Tibial artery (tissue), 4 donors: ENCODE data around the gene CMTM2.

Source experiments
- DNase-seq, 2 donors: peaks; one replicate each; pipeline ENCODE4 v3.0.0-alpha.2; 2019
- H3K27ac ChIP-seq, 2 donors: fragments of 200-600 bp; sonication (generic) in 1 of 2; 1 replicate in 1 of 2; 2 replicates in 1 of 2; pipeline ENCODE4 v1.5.1; 2018 to 2019; ENCODE audit warnings: mild to moderate bottlenecking in 1 of 2
- H3K27me3 ChIP-seq, 2 donors: fragments of 200-600 bp; sonication (generic) in 1 of 2; one replicate each; pipeline versions ENCODE4 v1.5.1 to v1.6.0; 2016 to 2019
- H3K36me3 ChIP-seq, 3 donors: fragments of 200-600 bp; sonication (generic) in 2 of 3; one replicate each; pipeline ENCODE4 v1.5.1; 2016 to 2019; ENCODE audit warnings: mild to moderate bottlenecking in 2 of 3
- H3K4me1 ChIP-seq, 4 donors: fragments of 200-600 bp; sonication (generic) in 2 of 4; 1 replicate in 3 of 4; 2 replicates in 1 of 4; pipeline ENCODE4 v1.5.1; 2016 to 2019
- H3K4me3 ChIP-seq, 2 donors: fragments of 200-600 bp; sonication (generic) in 1 of 2; 1 replicate in 1 of 2; 2 replicates in 1 of 2; pipeline ENCODE4 v1.5.1; 2018 to 2019; ENCODE audit warnings: mild to moderate bottlenecking in 2 of 2
- H3K9me3 ChIP-seq, 3 donors: fragments of 200-600 bp; sonication (generic) in 1 of 3; one replicate each; pipeline ENCODE4 v1.5.1; 2016 to 2019
- intact Hi-C: fragments of 100-400 bp; cut with DNase I; formaldehyde crosslinking; loops from one replicate; pipeline ENCODE4 v1.15.0; 2023; ENCODE audit warnings: low total_unique reads
- TF ChIP-seq, protein P1 (sequence below), 2 experiments: fragments of 200-600 bp in 1 of 2; fragments of 450-650 bp in 1 of 2; IDR thresholded peaks; one replicate each; pipeline ENCODE4 v1.5.1; 2017 to 2019; ENCODE audit warnings: antibody characterized with exemption in 2 of 2, mild to moderate bottlenecking in 1 of 2, moderate library complexity in 1 of 2

CMTM2 gene

DNA sequence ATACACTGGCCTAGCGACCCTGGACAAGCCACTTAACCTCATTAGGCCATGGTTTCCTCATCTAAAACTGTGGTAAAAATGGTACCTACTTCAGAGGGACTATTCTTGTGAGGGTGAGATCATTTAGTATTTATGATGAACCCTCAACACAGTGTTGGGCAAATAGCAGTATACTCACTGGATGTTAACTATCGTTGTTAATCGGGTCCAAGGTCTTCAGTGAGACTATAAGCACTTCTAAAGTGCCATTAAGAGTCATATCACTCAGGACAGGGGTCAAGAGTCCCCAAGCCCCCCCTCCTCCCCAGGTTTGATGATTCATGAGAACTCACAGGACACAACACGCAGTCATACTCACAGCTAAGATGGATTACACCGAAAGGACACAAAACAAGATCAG, 40.4 kb upstream of the CMTM2 start:
- no peaks in the 10 kb centered on the region for H3K27me3 ChIP-seq
- TF ChIP-seq, protein P1, sequence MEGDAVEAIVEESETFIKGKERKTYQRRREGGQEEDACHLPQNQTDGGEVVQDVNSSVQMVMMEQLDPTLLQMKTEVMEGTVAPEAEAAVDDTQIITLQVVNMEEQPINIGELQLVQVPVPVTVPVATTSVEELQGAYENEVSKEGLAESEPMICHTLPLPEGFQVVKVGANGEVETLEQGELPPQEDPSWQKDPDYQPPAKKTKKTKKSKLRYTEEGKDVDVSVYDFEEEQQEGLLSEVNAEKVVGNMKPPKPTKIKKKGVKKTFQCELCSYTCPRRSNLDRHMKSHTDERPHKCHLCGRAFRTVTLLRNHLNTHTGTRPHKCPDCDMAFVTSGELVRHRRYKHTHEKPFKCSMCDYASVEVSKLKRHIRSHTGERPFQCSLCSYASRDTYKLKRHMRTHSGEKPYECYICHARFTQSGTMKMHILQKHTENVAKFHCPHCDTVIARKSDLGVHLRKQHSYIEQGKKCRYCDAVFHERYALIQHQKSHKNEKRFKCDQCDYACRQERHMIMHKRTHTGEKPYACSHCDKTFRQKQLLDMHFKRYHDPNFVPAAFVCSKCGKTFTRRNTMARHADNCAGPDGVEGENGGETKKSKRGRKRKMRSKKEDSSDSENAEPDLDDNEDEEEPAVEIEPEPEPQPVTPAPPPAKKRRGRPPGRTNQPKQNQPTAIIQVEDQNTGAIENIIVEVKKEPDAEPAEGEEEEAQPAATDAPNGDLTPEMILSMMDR (IDR thresholded peaks at IDR 0.05), result no peak
- intact Hi-C loops, result no loop called here
- H3K4me3 ChIP-seq, result no peak overlapping the region
- DNase-seq, result no peak
- peaks cover 0 to 3% (median 0%) of the 10 kb centered on the region in 4 donors for H3K4me1 ChIP-seq
- no peaks in the 10 kb centered on the region for H3K9me3 ChIP-seq
- H3K27ac ChIP-seq, result no peak overlapping the region
- peaks cover 33 to 95% (median 45%) of the 10 kb centered on the region in 3 donors for H3K36me3 ChIP-seq

GRCh38 chr16:66539623-66540469, 39.4 kb upstream of the CMTM2 start:
- Histone ChIP-seq H3K4me3 (no peak overlapping the region), H3K36me3 (peaks cover 33 to 95% (median 45%) of the 10 kb centered on the region in 3 donors), H3K27me3 (no peaks in the 10 kb centered on the region), H3K27ac (no peak overlapping the region), H3K4me1 (peaks cover 0 to 3% (median 0%) of the 10 kb centered on the region in 4 donors), H3K9me3 (no peaks in the 10 kb centered on the region)
- TF ChIP-seq, protein P1 (IDR thresholded peaks at IDR 0.05), result no peak
- DNase-seq, result no peak
- intact Hi-C loops, result loop anchor here (10.0 kb wide), 1 partner anchor 335 kb away; no protein-coding TSS in a partner anchor

DNA sequence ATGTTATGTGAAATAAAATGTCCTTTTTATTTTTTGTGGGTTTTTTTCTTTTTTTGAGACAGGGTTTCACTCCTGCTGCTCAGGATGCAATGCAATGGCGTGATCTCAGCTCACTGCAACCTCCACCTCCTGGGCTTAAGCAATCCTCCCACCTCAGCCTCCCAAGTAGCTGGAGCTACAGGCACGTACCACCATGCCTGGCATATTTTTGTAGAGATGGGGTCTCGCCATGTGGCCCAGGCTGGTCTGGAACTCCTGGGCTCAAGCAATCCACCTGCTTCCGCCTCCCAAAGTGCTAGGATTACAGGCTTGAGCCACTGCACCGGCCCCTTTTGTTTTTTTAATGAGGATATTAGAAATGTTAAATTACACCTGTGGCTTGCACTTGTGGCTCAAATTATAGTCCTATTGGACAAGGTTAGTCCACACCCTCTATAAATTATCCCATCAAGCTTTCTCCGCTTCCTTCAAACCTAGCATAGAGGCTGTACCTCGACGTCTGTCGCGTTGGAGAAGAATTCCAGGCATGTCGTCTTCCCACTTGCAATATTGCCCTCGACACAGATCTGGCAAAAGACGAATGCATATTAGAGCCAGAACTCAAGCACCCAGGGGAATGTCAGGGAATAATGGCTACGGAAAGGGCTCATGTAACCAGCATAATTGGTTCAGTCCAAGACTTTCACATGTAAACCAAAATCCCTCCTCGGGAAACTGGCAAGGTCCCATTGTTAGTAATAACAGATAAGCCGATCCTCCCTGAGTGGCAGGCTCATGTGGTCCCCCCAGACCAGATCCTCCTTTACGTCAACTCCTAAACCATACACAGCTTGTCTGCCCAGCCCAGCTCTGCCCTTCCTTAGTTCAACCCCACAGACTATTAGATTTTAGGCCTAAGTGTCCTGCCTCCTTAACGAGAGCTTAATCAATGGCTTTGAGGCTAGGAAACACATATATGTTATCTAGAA, 37.6 kb upstream of the CMTM2 start:
- no peaks in the 10 kb centered on the region for H3K9me3 ChIP-seq
- intact Hi-C loops, result loop anchor here (10.0 kb wide), 1 partner anchor 333 kb away; no protein-coding TSS in a partner anchor
- no peak for DNase-seq
- no peak overlapping the region for H3K27ac ChIP-seq
- no peak overlapping the region for H3K4me3 ChIP-seq
- TF ChIP-seq, protein P1 (IDR thresholded peaks at IDR 0.05), result no peak
- no peaks in the 10 kb centered on the region for H3K27me3 ChIP-seq
- peaks cover 17 to 85% (median 28%) of the 10 kb centered on the region in 3 donors for H3K36me3 ChIP-seq
- peaks cover 0 to 3% (median 0%) of the 10 kb centered on the region in 4 donors for H3K4me1 ChIP-seq

GRCh38 chr16:66542396-66542795, 36.9 kb upstream of the CMTM2 start:
- DNase-seq, result no peak
- Histone ChIP-seq H3K9me3 (no peaks in the 10 kb centered on the region), H3K27me3 (no peaks in the 10 kb centered on the region), H3K27ac (no peak overlapping the region), H3K36me3 (peaks cover 10 to 85% (median 21%) of the 10 kb centered on the region in 3 donors), H3K4me3 (no peak overlapping the region), H3K4me1 (peaks cover 0 to 6% (median under 1%) of the 10 kb centered on the region in 4 donors)
- intact Hi-C loops, result loop anchor here (10.0 kb wide), 1 partner anchor 332 kb away; no protein-coding TSS in a partner anchor
- TF ChIP-seq, protein P1 (IDR thresholded peaks at IDR 0.05), result no peak

DNA sequence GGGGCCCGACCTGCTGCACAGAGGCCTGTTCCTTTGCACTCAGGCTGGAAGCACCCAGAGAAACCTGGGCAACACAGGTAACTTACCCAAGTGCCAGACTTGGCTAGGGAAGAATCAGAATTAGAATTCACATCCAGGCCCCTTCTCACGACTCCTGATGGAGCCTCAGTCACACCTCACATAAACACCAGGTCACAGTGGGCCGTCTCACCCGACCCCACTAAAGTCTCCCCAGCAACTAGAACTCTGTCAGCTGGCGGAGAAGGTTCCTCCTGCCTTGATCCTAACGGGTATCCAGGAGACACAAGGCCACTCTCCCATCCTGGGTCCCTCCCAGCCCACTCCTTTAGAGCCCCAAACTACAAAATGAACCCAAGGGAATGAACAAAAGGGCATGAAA, 35.7 kb upstream of the CMTM2 start:
- Histone ChIP-seq H3K27ac (no peak overlapping the region), H3K4me3 (no peak overlapping the region), H3K4me1 (peaks cover 0 to 17% (median 12%) of the 10 kb centered on the region in 4 donors), H3K36me3 (peaks cover 6 to 78% (median 18%) of the 10 kb centered on the region in 3 donors), H3K9me3 (no peaks in the 10 kb centered on the region), H3K27me3 (no peaks in the 10 kb centered on the region)
- DNase-seq, result no peak
- TF ChIP-seq, protein P1 (IDR thresholded peaks at IDR 0.05), result no peak
- intact Hi-C loops, result loop anchor here (10.0 kb wide), 1 partner anchor 331 kb away; no protein-coding TSS in a partner anchor
